ENCODE measurements around the gene DEPP1.
"Not testable (repeated sequence)": the region's sequence is repeated elsewhere in the genome, so short reads cannot be mapped to it uniquely, and the experiment has no call there.

The DEPP1 gene

DNA sequence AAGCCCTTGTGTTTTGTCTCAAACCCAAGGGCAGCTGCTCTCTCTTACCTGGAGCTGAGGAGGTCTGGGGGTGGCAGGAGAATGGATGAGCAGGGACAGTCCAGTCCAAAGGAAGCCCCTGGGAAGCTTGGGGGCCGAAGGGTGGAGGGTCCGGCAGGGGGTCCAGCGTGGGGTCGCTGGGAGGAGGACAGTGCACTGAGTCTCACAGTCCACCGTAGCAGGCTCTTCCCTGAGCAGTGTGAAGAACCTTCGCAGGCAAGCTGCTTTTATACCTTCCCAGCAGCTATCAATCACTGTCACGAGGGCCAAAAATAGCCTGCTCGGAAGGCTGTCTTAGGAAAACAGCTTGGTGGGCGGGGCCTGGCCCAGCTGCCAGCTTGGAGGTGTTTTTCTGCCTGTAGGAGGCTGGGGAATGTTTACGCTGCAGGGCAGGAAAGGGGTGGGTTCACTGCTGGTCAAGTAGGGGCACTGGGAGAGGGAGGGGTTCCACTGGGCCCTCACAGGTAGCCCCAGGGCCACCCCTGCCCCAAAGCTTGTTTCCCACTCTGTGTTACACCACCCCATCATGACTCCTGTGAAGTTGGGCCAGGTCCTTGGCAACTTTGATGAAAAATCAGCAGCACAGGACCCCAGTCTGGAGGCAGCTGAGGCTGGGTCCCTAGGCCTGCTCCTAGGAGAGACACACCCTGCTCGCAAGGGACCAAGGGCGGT lies at the start of gene DEPP1:
DEPP1 (minus strand) TSS at position 240 of the 711 bp plus-strand sequence. CDS start 779 bp downstream, outside the sequence.
- DNase-seq, result peak in 1 of 2 donors; percentile 20

- no peak for DNase-seq
Observed at GRCh38 chr10:45023426-45023825, 44.8 kb upstream of the DEPP1 start.

- no peak for DNase-seq
Observed at GRCh38 chr10:45015590-45015989, 37.0 kb upstream of the DEPP1 start.

DNA sequence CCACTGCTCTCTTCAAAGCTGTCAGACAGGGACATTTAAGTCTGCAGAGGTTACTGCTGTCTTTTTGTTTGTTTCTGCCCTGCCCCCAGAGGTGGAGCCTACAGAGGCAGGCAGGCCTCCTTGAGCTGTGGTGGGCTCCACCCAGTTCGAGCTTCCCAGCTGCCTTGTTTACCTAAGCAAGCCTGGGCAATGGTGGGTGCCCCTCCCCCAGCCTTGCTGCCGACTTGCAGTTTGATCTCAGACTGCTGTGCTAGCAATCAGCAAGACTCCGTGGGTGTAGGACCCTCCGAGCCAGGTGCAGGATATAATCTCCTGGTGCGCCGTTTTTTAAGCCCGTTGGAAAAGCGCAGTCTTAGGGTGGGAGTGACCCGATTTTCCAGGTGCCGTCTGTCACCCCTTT lies 35.9 kb upstream of the DEPP1 start:
- not testable (repeated sequence) for DNase-seq

DNA sequence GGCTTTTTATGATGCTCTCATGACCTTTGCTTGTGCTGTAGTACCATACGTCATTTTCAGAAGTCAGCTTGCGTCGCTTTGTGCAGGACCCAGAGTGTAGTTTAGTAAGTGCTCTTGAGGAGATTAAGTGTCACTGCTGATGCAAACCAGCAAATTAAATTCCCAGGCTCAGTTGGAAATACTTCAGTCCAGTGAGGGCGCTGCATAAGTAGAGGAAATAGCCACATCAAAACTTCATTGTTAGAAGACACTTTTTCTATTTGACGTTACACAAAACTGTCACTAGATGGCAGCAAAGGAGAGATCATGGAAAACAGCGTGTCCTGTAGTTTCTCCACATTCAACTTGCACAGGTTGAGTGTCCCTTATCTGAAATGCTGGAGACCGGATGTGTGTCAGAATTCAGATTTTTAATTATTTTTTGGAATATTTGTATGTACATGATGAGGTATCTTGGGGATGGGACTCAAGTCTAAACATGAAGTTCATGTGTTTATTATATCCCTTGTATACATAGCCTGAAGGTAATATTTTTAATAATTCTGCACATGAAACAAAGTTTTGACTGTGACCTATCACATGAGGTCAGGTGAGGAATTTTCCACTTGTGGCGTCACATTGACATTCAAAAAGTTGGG lies 30.0 kb upstream of the DEPP1 start:
- DNase-seq, result peak; percentile 25 to 75

- no peak for DNase-seq
Observed at GRCh38 chr10:45006276-45007030, 27.8 kb upstream of the DEPP1 start.

GRCh38 chr10:45005284-45005683 lies 26.7 kb upstream of the DEPP1 start:
- no peak for DNase-seq

GRCh38 chr10:45004661-45005060 lies 26.1 kb upstream of the DEPP1 start:
- DNase-seq, result no peak

DNA sequence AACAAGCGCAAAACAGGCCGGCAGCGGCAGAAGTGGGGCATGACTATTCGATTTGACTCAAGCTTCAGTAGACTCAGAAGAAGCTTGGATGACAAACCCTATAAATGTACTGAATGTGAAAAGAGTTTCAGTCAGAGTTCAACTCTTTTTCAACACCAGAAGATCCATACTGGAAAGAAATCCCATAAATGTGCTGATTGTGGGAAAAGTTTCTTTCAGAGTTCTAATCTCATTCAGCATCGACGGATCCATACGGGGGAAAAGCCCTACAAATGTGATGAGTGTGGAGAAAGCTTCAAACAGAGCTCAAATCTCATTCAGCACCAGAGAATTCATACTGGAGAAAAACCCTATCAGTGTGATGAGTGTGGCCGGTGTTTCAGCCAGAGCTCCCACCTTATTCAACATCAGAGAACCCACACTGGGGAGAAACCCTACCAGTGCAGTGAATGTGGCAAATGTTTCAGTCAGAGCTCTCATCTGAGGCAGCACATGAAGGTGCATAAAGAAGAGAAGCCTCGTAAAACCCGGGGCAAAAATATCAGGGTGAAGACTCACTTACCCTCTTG lies 24.9 kb upstream of the DEPP1 start:
- no peak for DNase-seq

GRCh38 chr10:45001381-45002148 lies 23.0 kb upstream of the DEPP1 start:
- DNase-seq, result peak; percentile 38 to 58

DNA sequence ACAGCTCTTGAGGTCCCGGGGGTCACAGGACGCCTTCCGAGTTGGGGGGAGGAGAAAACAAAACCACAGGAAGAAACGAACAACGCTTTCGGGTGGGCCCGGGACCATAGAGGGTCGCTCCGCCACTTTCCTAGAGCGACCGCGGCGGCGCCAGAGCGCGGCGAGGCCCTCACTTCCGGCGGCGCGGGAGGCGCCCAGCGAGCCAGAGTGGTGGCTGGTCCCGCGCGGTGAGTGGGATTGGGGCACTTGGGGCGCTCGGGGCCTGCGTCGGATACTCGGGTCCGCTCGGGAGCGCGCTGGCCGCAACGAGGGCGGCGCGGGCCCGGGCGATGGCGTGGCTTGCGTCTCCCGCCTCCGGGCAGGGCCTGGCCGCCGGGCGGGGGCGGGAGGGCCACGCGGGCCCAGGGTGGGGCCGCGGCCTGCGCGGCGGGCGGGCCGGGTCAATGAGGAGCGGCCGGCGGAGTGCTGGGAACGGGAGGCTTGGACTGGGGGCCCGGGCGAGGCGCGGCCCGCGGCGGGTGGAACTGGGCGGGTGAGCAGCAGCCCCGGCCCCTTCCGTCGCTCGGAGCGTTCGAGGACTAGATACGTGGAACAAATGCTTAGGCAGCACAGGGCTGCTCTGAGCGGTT lies 22.3 kb upstream of the DEPP1 start, which contains the start of gene ZNF22:
ZNF22 (plus strand) TSS at position 172 of the 629 bp plus-strand sequence. CDS start 2,446 bp downstream, outside the sequence.
- DNase-seq, result peak; percentile 74 to 80

GRCh38 chr10:45000138-45000751 lies 21.6 kb upstream of the DEPP1 start:
- no peak for DNase-seq

DNA sequence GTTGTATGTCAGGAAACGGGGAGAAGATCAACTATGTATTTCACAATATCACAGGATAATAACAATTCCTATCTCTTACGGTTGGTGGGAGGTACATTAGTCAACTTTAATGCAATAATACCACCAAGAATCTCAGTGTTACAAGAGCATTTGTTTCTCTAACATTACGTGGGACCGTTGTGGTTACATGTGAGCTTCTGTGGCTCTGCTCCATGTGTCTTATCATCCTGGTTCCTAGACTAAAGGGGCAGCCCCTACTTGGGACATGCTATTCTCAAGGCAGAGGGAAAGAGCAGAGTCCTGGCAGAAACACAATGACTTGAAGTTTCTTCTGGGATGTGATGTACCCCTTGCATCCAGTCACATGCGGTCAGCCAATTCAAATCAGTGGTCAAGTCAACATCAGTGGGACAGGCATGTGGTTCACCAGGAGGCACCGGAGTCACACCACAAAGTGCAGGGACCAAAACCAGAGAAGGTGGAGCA lies 19.6 kb upstream of the DEPP1 start:
- no peak for DNase-seq

GRCh38 chr10:44997105-44997748 lies 18.6 kb upstream of the DEPP1 start:
- no peak for DNase-seq

GRCh38 chr10:44995914-44996669 lies 17.5 kb upstream of the DEPP1 start:
- DNase-seq, result no peak

- DNase-seq, result no peak
Observed at GRCh38 chr10:44995581-44995913, 16.9 kb upstream of the DEPP1 start.

DNA sequence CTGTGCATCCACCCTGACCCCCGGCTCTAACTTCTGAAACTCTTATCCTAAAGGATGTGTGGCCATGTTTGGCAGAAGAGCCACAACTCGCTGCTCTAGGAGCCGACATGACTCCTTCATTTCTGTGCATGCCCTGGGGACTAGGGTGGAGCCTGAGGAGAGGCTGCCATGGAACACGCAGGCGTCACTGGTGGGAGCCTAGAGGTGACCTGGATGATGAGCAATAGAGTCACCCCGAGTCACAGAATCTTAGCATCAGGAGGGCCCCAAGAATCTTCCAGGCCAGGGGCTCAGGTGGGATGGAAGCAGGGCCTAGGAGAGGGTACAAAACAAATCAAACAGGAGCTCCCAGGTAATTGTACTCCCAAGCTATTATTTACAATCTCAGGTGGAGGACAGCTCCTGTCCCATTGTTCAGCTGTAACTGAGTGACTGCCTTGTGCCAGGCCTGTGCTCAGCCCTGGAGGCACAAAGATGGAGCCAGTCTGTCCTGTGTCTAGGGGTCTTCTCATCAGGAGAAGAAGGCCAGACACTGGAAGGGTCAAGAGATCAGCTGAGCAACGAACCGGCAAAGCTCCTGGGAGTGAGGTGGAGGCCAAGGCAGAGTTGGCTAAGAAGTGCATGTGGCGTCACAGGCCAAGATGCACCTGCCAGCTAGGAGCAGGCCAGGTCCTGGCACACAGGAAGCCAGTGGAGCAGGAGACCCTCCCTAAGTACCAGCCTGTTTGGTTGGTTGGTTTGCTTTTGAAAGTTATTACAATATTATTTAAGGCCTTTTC lies 16.3 kb upstream of the DEPP1 start:
- no peak for DNase-seq

- no peak for DNase-seq
Observed at GRCh38 chr10:44993922-44994751, 15.5 kb upstream of the DEPP1 start.

Data from CD4-positive, alpha-beta T cell treated with Interferon alpha-2 for 1 hour (primary cell).